Measurements from ENCODE around the gene BTBD18. TPM values are rescaled to one million over a fixed set of nuclear protein-coding genes. Genes with fewer than 3 reads are reported as not detected.

BTBD18 gene
- total and polyA plus RNA-seq, 2 of the 13 experiments (the other 11 are each of a cell fraction or from before 2014, with no cell fraction given) = not detected

DNA sequence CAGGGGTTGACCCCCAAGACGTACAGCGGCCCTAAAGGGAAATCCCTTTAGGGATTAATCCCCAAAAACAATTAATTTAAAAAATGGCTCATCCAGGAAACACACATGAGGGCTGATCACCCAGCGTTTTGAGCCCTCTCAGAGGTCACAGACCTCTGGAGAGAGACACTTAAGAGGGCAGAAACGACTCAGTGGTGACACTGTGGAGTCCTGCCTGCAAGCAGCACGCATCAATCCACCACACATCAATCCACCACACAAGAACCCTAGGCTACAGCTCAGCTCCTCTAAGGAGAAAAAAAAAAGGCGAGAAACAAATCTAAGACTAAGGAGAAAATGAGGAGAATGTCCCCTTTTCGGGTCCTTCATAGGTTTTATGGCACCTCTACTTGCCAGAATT, 22.8 kb downstream of the BTBD18 start:
- CTCF ChIA-PET (ENCODE audit: low intra/inter-chr PET ratio, low total read pairs) = no interaction called here
- TF ChIP-seq ZNF121 (CRISPR knock-in tag; IDR thresholded peaks at IDR 0.05) (no peak), FOXA1 (IDR thresholded peaks at IDR 0.05) (no peak), FOXA1 (CRISPR knock-in tag; IDR thresholded peaks at IDR 0.05) (no peak), REPIN1 (CRISPR knock-in tag; IDR thresholded peaks at IDR 0.05; ENCODE audit: borderline replicate concordance, low read depth) (no peak), HNF1A (IDR thresholded peaks at IDR 0.05; ENCODE audit: low read depth) (no peak), HNF1A (CRISPR knock-in tag; IDR thresholded peaks at IDR 0.05; ENCODE audit: borderline replicate concordance) (no peak), ZNF282 (IDR thresholded peaks at IDR 0.05; ENCODE audit: partially characterized antibody) (no peak), ZNF318 (CRISPR knock-in tag; IDR thresholded peaks at IDR 0.05) (no peak), PITX1 (CRISPR knock-in tag; IDR thresholded peaks at IDR 0.05) (no peak), TOE1 (CRISPR knock-in tag; IDR thresholded peaks at IDR 0.05) (no peak)
- TF ChIP-seq, protein P1, sequence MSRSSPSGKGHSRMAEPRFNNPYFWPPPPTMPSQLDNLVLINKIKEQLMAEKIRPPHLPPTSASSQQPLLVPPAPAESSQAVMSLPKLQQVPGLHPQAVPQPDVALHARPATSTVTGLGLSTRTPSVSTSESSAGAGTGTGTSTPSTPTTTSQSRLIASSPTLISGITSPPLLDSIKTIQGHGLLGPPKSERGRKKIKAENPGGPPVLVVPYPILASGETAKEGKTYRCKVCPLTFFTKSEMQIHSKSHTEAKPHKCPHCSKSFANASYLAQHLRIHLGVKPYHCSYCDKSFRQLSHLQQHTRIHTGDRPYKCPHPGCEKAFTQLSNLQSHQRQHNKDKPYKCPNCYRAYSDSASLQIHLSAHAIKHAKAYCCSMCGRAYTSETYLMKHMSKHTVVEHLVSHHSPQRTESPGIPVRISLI (CRISPR knock-in tag; IDR thresholded peaks at IDR 0.05; ENCODE audit: borderline replicate concordance) = no peak

More for the DNA sequence above, 22.8 kb downstream of the BTBD18 start:
- no peaks in the 10 kb centered on the region for H3K9me3 ChIP-seq (ENCODE audit: low read length)
- H3K4me2 ChIP-seq (ENCODE audit: low read depth, low read length) = no peak overlapping the region
- H3K4me1 ChIP-seq (ENCODE audit: insufficient read depth, low read length) = no peaks in the 10 kb centered on the region
- in situ Hi-C loops (cut with HindIII; ENCODE audit: extremely low pct_ligation_motif_present, low pct_unique_long_range_greater_than_20kb) (no loop called here), intact Hi-C loops (cut with micrococcal nuclease; ENCODE audit: unreplicated experiment) (no loop called here)
- H3K79me2 ChIP-seq (ENCODE audit: insufficient read depth, low read length) = peaks cover 58% of the 10 kb centered on the region
- FAIRE-seq (no peak), ATAC-seq (no peak), DNase-seq (ENCODE audit: low spot score) (no peak)
- BruUV-seq (replicated peaks) = no TSS peak
- POLR2A ChIA-PET = interaction anchor here (0.9 kb wide), 1 partner anchor 17 kb away, joined by 3 read pairs; the partner anchor contains the start of genes MED19 and TMX2
- no peak overlapping the region for H2AFZ ChIP-seq (ENCODE audit: low read length)
- no peaks in the 10 kb centered on the region for H3K27me3 ChIP-seq (ENCODE audit: control insufficient read depth in 1 of 2, insufficient read depth in 2 of 2, low read length in 2 of 2)
- H3K4me3 ChIP-seq (replicated peaks in 1 of 3; ENCODE audit: insufficient read depth in 1 of 3, low read depth in 2 of 3, low read length in 3 of 3) = no peak overlapping the region
- peaks cover 6 to 11% of the 10 kb centered on the region in 2 experiments; a peak in 4 of 5 replicates for H3K36me3 ChIP-seq (replicated peaks in 1 of 2; ENCODE audit: control insufficient read depth in 1 of 2, insufficient read depth in 2 of 2, low read length in 2 of 2)
- H4K20me1 ChIP-seq (ENCODE audit: insufficient read depth, low read length) = peaks cover 3% of the 10 kb centered on the region; the same call in 1 of the 2 replicates
- 92% methylated on average over 7 of the region's 7 CpGs for WGBS (ENCODE audit: low lambda C conversion rate)
- H3K27ac ChIP-seq (ENCODE audit: extremely low read length, insufficient read depth, low read length) = no peak overlapping the region
- H3K9ac ChIP-seq (ENCODE audit: insufficient read depth, low read depth, low read length) = no peak overlapping the region

Data from HepG2 (cell line).